K562 (cell line): ENCODE measurements around the gene PDIA3. TPM values are rescaled to one million over a fixed set of nuclear protein-coding genes. Genes with fewer than 3 reads are reported as not detected.

Experiments
- ATAC-seq: fragments of 200-7000 bp; cut with Tn5 transposase; 3 replicates; pipeline ENCODE4 v1.9.1; 2020; ENCODE audit warnings: moderate library complexity
- BruUV-seq: library from RNA; stranded (reverse); fragments of 400-500 nt; replicated peaks from 2 replicates; lab custom pipeline; 2021; lab: Mats Ljungman, UMichigan
- CTCF ChIA-PET: fragments of 300-600 bp; formaldehyde crosslinking; extraction: SDS; loops from one replicate; lab custom pipeline; 2021; ENCODE audit warnings: low intra/inter-chr PET ratio; lab: Yijun Ruan, JAX
- POLR2A ChIA-PET: fragments of 300-600, 350-650 bp; sonication (Branson Sonifier 250); formaldehyde crosslinking; extraction: SDS; loops from one replicate; lab custom pipeline; 2021; ENCODE audit warnings: antibody characterized with exemption, inconsistent platforms; lab: Yijun Ruan, JAX
- DNase-seq, 4 experiments: peaks; one replicate each; pipeline versions ENCODE4 v3.0.0 to v3.0.0-alpha.2; 2011 to 2018; ENCODE audit warnings: low spot score in 3 of 4, mixed read lengths in 3 of 4; ENCODE audit errors: extremely low read depth in 1 of 4
- FAIRE-seq: peaks from 2 replicates; lab custom pipeline; 2011; peaks lifted over from hg19 to GRCh38; lab: Jason Lieb, UNC
- H2AFZ ChIP-seq: 2 replicates; pipeline ENCODE4 v1.6.0; 2011; ENCODE audit warnings: low read depth, low read length, control low read depth, inconsistent platforms
- H3K27ac ChIP-seq: fragments of 200-600 bp; 3 replicates; pipeline ENCODE4 v1.8.0; 2011; ENCODE audit warnings: low read depth, mild to moderate bottlenecking, control low read depth, inconsistent platforms, low read length, moderate library complexity, mixed read lengths; ENCODE audit errors: extremely low read depth
- H3K27me3 ChIP-seq, 2 experiments: fragments of 300-600 bp in 1 of 2; 2 replicates in 1 of 2; 3 replicates in 1 of 2; pipeline versions ENCODE4 v1.6.0 to v1.8.0; 2011; ENCODE audit warnings: inconsistent platforms in 2 of 2, low read length in 2 of 2, mild to moderate bottlenecking in 1 of 2, mixed read lengths in 1 of 2, moderate library complexity in 1 of 2; ENCODE audit not compliant: control insufficient read depth in 2 of 2, insufficient read depth in 2 of 2
- H3K36me3 ChIP-seq: fragments of 300-600 bp; 3 replicates; pipeline ENCODE4 v1.8.0; 2011; ENCODE audit warnings: mild to moderate bottlenecking, low read length, inconsistent platforms; ENCODE audit not compliant: control insufficient read depth, insufficient read depth
- H3K4me1 ChIP-seq, 2 experiments: fragments of 200-600 bp in 1 of 2; replicated peaks in 1 of 2; 2 replicates in 1 of 2; 3 replicates in 1 of 2; pipeline versions ENCODE4 v1.5.1 to v1.8.0; 2011; ENCODE audit warnings: inconsistent platforms in 2 of 2, low read length in 2 of 2, mild to moderate bottlenecking in 1 of 2, mixed read lengths in 1 of 2, moderate library complexity in 1 of 2; ENCODE audit not compliant: control insufficient read depth in 2 of 2, insufficient read depth in 2 of 2
- H3K4me2 ChIP-seq: 2 replicates; pipeline ENCODE4 v1.6.1; 2011; ENCODE audit warnings: low read length, control low read depth, inconsistent platforms, mixed read lengths; ENCODE audit not compliant: insufficient read depth
- H3K4me3 ChIP-seq: fragments of 200-600 bp; sonication (generic), shearing (Covaris generic); 2 replicates; pipeline ENCODE4 v1.5.1; 2016; ENCODE audit warnings: control low read depth, inconsistent platforms
- H3K79me2 ChIP-seq: fragments of 200-600 bp; 3 replicates; pipeline ENCODE4 v1.8.0; 2011; ENCODE audit warnings: low read length, inconsistent platforms; ENCODE audit not compliant: control insufficient read depth, insufficient read depth
- H3K9ac ChIP-seq, 2 experiments: 2 replicates each; pipeline versions ENCODE4 v1.6.0 to v1.6.1; 2011; ENCODE audit warnings: low read depth in 2 of 2, low read length in 2 of 2, control low read depth in 1 of 2, inconsistent platforms in 1 of 2, mild to moderate bottlenecking in 1 of 2, mixed read lengths in 1 of 2; ENCODE audit not compliant: insufficient read depth in 1 of 2
- H3K9me1 ChIP-seq: one replicate; pipeline ENCODE4 v1.6.0; 2011; ENCODE audit warnings: inconsistent platforms, mild to moderate bottlenecking, low read length, moderate library complexity; ENCODE audit not compliant: control insufficient read depth, insufficient read depth
- H3K9me3 ChIP-seq: replicated peaks from 2 replicates; pipeline ENCODE4 v1.5.1; 2011; ENCODE audit warnings: low read depth, low read length, inconsistent platforms; ENCODE audit not compliant: control insufficient read depth, insufficient read depth
- H4K20me1 ChIP-seq: replicated peaks from 2 replicates; pipeline ENCODE4 v1.6.1; 2011; ENCODE audit warnings: low read length, inconsistent platforms, mixed read lengths; ENCODE audit not compliant: control insufficient read depth, insufficient read depth
- CEBPZ ChIP-seq: fragments of 150-350 bp; IDR thresholded peaks from 2 replicates; pipeline ENCODE4 v1.6.1; 2014; ENCODE audit warnings: low read depth, mild to moderate bottlenecking, low read length, borderline replicate concordance
- ZNF316 ChIP-seq: fragments of 450-650 bp; IDR thresholded peaks from 2 replicates; pipeline ENCODE4 v1.6.1; 2016
- WGBS: fragments of 100-300 bp; shearing (Covaris generic); methylation state at CpG from one replicate; pipeline ENCODE4 v1.1.6; 2016; ENCODE audit warnings: low coverage, mixed read lengths; ENCODE audit not compliant: insufficient coverage; ENCODE audit errors: missing lambda C conversion rate; 5-methylcytosine and 5-hydroxymethylcytosine counted together
- in situ Hi-C: fragments of 300-500 bp; cut with MboI; formaldehyde crosslinking; loops from 4 replicates; pipeline ENCODE4 v1.15.0; 2018; ENCODE audit warnings: inconsistent platforms, mixed read lengths
- intact Hi-C: fragments of 100-400 bp; cut with micrococcal nuclease; formaldehyde crosslinking; loops from 2 replicates; pipeline ENCODE4 v1.14.2; 2022
- polyA plus RNA-seq, 8 experiments: library from polyadenylated mRNA; depleted of rRNA in 4 of 8; stranded (reverse) in 5 of 8; unstranded in 3 of 8; fragments of >200 nt; fragmentation: Nextera tagmentation in 2 of 8; fragmentation: Illumina TruSeq in 1 of 8; extraction: Ambion mirVana in 2 of 8; extraction: Trizol in 1 of 8; gene quantifications; 2 replicates each; pipeline versions ENCODE4 v1.2.1 to v1.2.3, GENCODE V29; 2011 to 2014; ENCODE audit warnings: inconsistent platforms in 1 of 8, missing spikeins in 1 of 8
- total RNA-seq, 7 experiments: library from RNA; depleted of rRNA in 6 of 7; stranded (reverse); fragments of >200 nt in 6 of 7; fragmentation: Illumina TruSeq in 2 of 7; extraction: Trizol in 2 of 7; gene quantifications; 2 replicates each; pipeline versions ENCODE4 v1.2.1 to v1.2.3, GENCODE V29; 2011 to 2021; ENCODE audit warnings: low replicate concordance in 1 of 7

PDIA3 gene
- total and polyA plus RNA-seq, 9 of the 15 experiments (the other 6 are each of a cell fraction or from before 2014, with no cell fraction given) = 13.5 to 386 (median 149) TPM

- H3K36me3 ChIP-seq = peaks cover 72% of the 10 kb centered on the region
- BruUV-seq = no TSS peak
- no peak overlapping the region for H3K4me2 ChIP-seq
- 87% methylated on average over 2 of the region's 2 CpGs for WGBS
- intact Hi-C loops (no loop called here), in situ Hi-C loops (no loop called here)
- H3K9me1 ChIP-seq = no peaks in the 10 kb centered on the region
- no peaks in the 10 kb centered on the region for H3K79me2 ChIP-seq
- FAIRE-seq (no peak), ATAC-seq (no peak), DNase-seq (no peak)
- H3K27ac ChIP-seq = no peak overlapping the region
- no peaks in the 10 kb centered on the region for H3K9me3 ChIP-seq
- no peak overlapping the region for H3K9ac ChIP-seq
- no peak overlapping the region for H2AFZ ChIP-seq
- no peak overlapping the region for H3K4me3 ChIP-seq
- no peaks in the 10 kb centered on the region for H3K27me3 ChIP-seq
- ChIA-PET CTCF (no interaction called here), POLR2A (interaction anchor here (1.0 to 1.1 kb wide), 2 partner anchors 9 to 24 kb away, joined by 3 read pairs; no protein-coding TSS in a partner anchor)
- no peaks in the 10 kb centered on the region; the same call in 1 of the 2 replicates for H4K20me1 ChIP-seq
- TF ChIP-seq CEBPZ (no peak), ZNF316 (peak; percentile 5; the same call in 1 of the 2 replicates)
- peaks cover 2 to 10% of the 10 kb centered on the region in 2 experiments; a peak in 4 of 5 replicates for H3K4me1 ChIP-seq
These were observed 25.6 kb downstream of the PDIA3 start for GRCh38 chr15:43771816-43772215.
